ENCODE results near the gene RAB10. TPM values are rescaled to one million over a fixed set of nuclear protein-coding genes. Genes with fewer than 3 reads are reported as not detected.
"Not testable (repeated sequence)": the region's sequence is repeated elsewhere in the genome, so short reads cannot be mapped to it uniquely, and the experiment has no call there.

RAB10 gene
- total RNA-seq, 4 donors from 2014 or later = 89.5 to 140 (median 134) TPM

DNA sequence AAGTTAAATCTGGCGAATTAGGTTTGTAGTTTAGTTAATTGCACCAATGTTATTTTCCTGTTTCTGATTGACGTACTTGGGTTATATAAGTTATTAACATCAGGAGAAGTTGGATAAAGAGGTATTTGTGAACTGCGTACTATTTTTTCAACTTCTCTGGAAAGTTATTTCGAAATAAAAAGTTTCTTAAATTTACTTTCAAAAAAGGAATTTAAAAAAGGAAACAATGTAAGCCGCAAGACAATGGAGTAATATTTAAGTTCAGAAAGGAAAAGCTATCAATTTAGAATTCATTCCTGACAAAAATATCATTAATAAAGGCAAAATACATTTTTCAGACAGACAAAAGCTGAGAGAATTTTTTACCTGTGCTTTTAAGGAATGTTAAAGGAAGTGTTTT lies 47.7 kb downstream of the RAB10 start:
- Histone ChIP-seq H3K4me1 (peaks cover 0 to 2% of the 10 kb centered on the region in 2 donors), H3K4me3 (replicated peaks in 1 of 3) (no peak overlapping the region), H3K36me3 (no peaks in the 10 kb centered on the region), H3K27ac (no peak overlapping the region), H3K9me3 (no peaks in the 10 kb centered on the region), H3K27me3 (no peaks in the 10 kb centered on the region)
- intact Hi-C loops (cut with DNase I) = no loop called here
- DNase-seq = no peak
- TF ChIP-seq POLR2A (IDR thresholded peaks at IDR 0.05) = no peak
- TF ChIP-seq, protein P1, sequence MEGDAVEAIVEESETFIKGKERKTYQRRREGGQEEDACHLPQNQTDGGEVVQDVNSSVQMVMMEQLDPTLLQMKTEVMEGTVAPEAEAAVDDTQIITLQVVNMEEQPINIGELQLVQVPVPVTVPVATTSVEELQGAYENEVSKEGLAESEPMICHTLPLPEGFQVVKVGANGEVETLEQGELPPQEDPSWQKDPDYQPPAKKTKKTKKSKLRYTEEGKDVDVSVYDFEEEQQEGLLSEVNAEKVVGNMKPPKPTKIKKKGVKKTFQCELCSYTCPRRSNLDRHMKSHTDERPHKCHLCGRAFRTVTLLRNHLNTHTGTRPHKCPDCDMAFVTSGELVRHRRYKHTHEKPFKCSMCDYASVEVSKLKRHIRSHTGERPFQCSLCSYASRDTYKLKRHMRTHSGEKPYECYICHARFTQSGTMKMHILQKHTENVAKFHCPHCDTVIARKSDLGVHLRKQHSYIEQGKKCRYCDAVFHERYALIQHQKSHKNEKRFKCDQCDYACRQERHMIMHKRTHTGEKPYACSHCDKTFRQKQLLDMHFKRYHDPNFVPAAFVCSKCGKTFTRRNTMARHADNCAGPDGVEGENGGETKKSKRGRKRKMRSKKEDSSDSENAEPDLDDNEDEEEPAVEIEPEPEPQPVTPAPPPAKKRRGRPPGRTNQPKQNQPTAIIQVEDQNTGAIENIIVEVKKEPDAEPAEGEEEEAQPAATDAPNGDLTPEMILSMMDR (IDR thresholded peaks at IDR 0.05) = no peak
- WGBS, 2 donors = 92 to 97% methylated on average over 5 of the region's 5 CpGs

GRCh38 chr2:26086155-26086637 lies 52.3 kb downstream of the RAB10 start:
- Histone ChIP-seq H3K27ac (no peak overlapping the region), H3K4me1 (peaks cover 0 to 12% of the 10 kb centered on the region in 2 donors), H3K36me3 (no peaks in the 10 kb centered on the region), H3K27me3 (no peaks in the 10 kb centered on the region), H3K4me3 (replicated peaks in 1 of 3) (no peak overlapping the region), H3K9me3 (no peaks in the 10 kb centered on the region)
- no peak for DNase-seq
- intact Hi-C loops (cut with DNase I) = no loop called here
- TF ChIP-seq POLR2A (IDR thresholded peaks at IDR 0.05) = no peak
- TF ChIP-seq, protein P1 (IDR thresholded peaks at IDR 0.05) = no peak
- 88 to 93% methylated on average over 5 of the region's 5 CpGs for WGBS, 2 donors

GRCh38 chr2:26086779-26087178 lies 52.9 kb downstream of the RAB10 start:
- intact Hi-C loops (cut with DNase I) = no loop called here
- H3K27me3 ChIP-seq = no peaks in the 10 kb centered on the region
- H3K9me3 ChIP-seq = no peaks in the 10 kb centered on the region
- H3K36me3 ChIP-seq = no peaks in the 10 kb centered on the region
- H3K27ac ChIP-seq = no peak overlapping the region
- no peak overlapping the region for H3K4me3 ChIP-seq (replicated peaks in 1 of 3)
- DNase-seq = no peak
- WGBS, 2 donors = 88 to 91% methylated on average over 5 of the region's 5 CpGs
- H3K4me1 ChIP-seq = peaks cover 0 to 12% of the 10 kb centered on the region in 2 donors
- TF ChIP-seq, protein P1 (IDR thresholded peaks at IDR 0.05) = no peak
- no peak for TF ChIP-seq POLR2A (IDR thresholded peaks at IDR 0.05)

- WGBS, 2 donors = 92 to 93% methylated on average over 1 of the region's 1 CpG
- H3K4me1 ChIP-seq = peaks cover 0 to 12% of the 10 kb centered on the region in 2 donors
- TF ChIP-seq, protein P1 (IDR thresholded peaks at IDR 0.05) = peak in 5 of 6 experiments; percentile 41 to 79 (median 60)
- no peak for TF ChIP-seq POLR2A (IDR thresholded peaks at IDR 0.05)
- H3K27ac ChIP-seq = no peak overlapping the region
- H3K36me3 ChIP-seq = no peaks in the 10 kb centered on the region
- H3K9me3 ChIP-seq = no peaks in the 10 kb centered on the region
- DNase-seq = no peak
- H3K27me3 ChIP-seq = no peaks in the 10 kb centered on the region
- H3K4me3 ChIP-seq (replicated peaks in 1 of 3) = no peak overlapping the region
- intact Hi-C loops (cut with DNase I) = no loop called here
These were observed 54.3 kb downstream of the RAB10 start for GRCh38 chr2:26088038-26088643.

- H3K9me3 ChIP-seq; H3K36me3 ChIP-seq; H3K27me3 ChIP-seq; H3K4me3 ChIP-seq (replicated peaks in 1 of 3); H3K27ac ChIP-seq; DNase-seq; intact Hi-C loops (cut with DNase I): not testable (repeated sequence)
- H3K4me1 ChIP-seq = peaks cover 0 to 12% of the 10 kb centered on the region in 2 donors
- 91 to 95% methylated on average over 4 of the region's 4 CpGs for WGBS, 2 donors
These were observed 55.0 kb downstream of the RAB10 start for GRCh38 chr2:26088931-26089330.

All from thyroid gland (tissue), 4 donors.